Fibroblast of lung (primary cell): ENCODE measurements around the gene WDR27. TPM values are rescaled to one million over a fixed set of nuclear protein-coding genes. Genes with fewer than 3 reads are reported as not detected.
"Not testable (repeated sequence)": the region's sequence is repeated elsewhere in the genome, so short reads cannot be mapped to it uniquely, and the experiment has no call there.

Experiments
- DNase-seq, 2 donors: peaks; one replicate each; pipeline versions ENCODE4 v3.0.0 to v3.0.0-alpha.2; 2010; ENCODE audit warnings: low read depth in 2 of 2
- H2AFZ ChIP-seq: 2 replicates; pipeline ENCODE4 v1.5.1; 2012; ENCODE audit warnings: low read length, control low read depth, inconsistent platforms
- H3K27ac ChIP-seq: 2 replicates; pipeline ENCODE4 v1.5.1; 2011; ENCODE audit warnings: low read length, control low read depth; ENCODE audit not compliant: insufficient read depth
- H3K27me3 ChIP-seq: 2 replicates; pipeline ENCODE4 v1.5.1; 2011; ENCODE audit warnings: mild to moderate bottlenecking, low read length; ENCODE audit not compliant: control insufficient read depth, insufficient read depth
- H3K36me3 ChIP-seq: 2 replicates; pipeline ENCODE4 v1.5.1; 2011; ENCODE audit warnings: low read length; ENCODE audit not compliant: control insufficient read depth, insufficient read depth
- H3K4me1 ChIP-seq: 2 replicates; pipeline ENCODE4 v1.5.1; 2011; ENCODE audit warnings: low read length; ENCODE audit not compliant: control insufficient read depth, insufficient read depth; ENCODE audit errors: extremely low read depth
- H3K4me2 ChIP-seq: 2 replicates; pipeline ENCODE4 v1.5.1; 2011; ENCODE audit warnings: low read length, control low read depth; ENCODE audit not compliant: insufficient read depth; ENCODE audit errors: extremely low read depth
- H3K4me3 ChIP-seq, 4 experiments: fragments of 200-600 bp in 1 of 4; sonication (generic) in 1 of 4; replicated peaks in 1 of 4; 2 replicates each; pipeline ENCODE4 v1.5.1; 2011 to 2016; ENCODE audit warnings: low read length in 4 of 4, low read depth in 3 of 4, mild to moderate bottlenecking in 3 of 4, control low read depth in 2 of 4, inconsistent platforms in 1 of 4, mixed read lengths in 1 of 4; ENCODE audit not compliant: insufficient read depth in 1 of 4; ENCODE audit errors: control extremely low read depth in 1 of 4
- H3K79me2 ChIP-seq: 2 replicates; pipeline ENCODE4 v1.5.1; 2012; ENCODE audit warnings: mild to moderate bottlenecking, low read length, inconsistent platforms; ENCODE audit not compliant: control insufficient read depth, insufficient read depth
- H3K9ac ChIP-seq: 2 replicates; pipeline ENCODE4 v1.5.1; 2011; ENCODE audit warnings: mild to moderate bottlenecking, low read length, control low read depth; ENCODE audit not compliant: insufficient read depth
- H3K9me3 ChIP-seq: 2 replicates; pipeline ENCODE4 v1.5.1; 2012; ENCODE audit warnings: low read depth, low read length; ENCODE audit not compliant: control insufficient read depth, insufficient read depth
- H4K20me1 ChIP-seq: 2 replicates; pipeline ENCODE4 v1.5.1; 2011; ENCODE audit warnings: low read length; ENCODE audit not compliant: control insufficient read depth, insufficient read depth; ENCODE audit errors: extremely low read depth
- EZH2 ChIP-seq: IDR thresholded peaks from 2 replicates; pipeline ENCODE4 v1.5.1; 2012; ENCODE audit warnings: low read length, control low read depth, mild to moderate bottlenecking; ENCODE audit errors: missing control alignments
- polyA plus RNA-seq, 2 donors: library from polyadenylated mRNA; depleted of rRNA in 1 of 2; stranded (reverse) in 1 of 2; unstranded in 1 of 2; fragments of >200 nt; gene quantifications; 2 replicates each; pipeline ENCODE4 v1.2.1, GENCODE V29; 2011 to 2012; ENCODE audit warnings: missing spikeins in 1 of 2
- total RNA-seq: library from RNA; depleted of rRNA; stranded (reverse); fragments of >200 nt; gene quantifications from 2 replicates; pipeline ENCODE4 v1.2.1, GENCODE V29; 2014
- TF ChIP-seq, protein P1 (sequence below), 2 donors: IDR thresholded peaks in 1 of 2; conservative IDR thresholded peaks in 1 of 2; 1 replicate in 1 of 2; 2 replicates in 1 of 2; pipeline ENCODE4 v1.5.1; 2011 to 2012; ENCODE audit warnings: low read length in 2 of 2, control low read depth in 1 of 2, inconsistent platforms in 1 of 2, low read depth in 1 of 2, mild to moderate bottlenecking in 1 of 2

WDR27 gene
- total and polyA plus RNA-seq, 2 donors (not counting 1 experiment from before 2014, with no cell fraction given), result 8.8 to 23.3 TPM

GRCh38 chr6:169604076-169604475 lies 97.8 kb downstream of the WDR27 start:
- Histone ChIP-seq H3K4me2 (no peak overlapping the region), H3K27ac (no peak overlapping the region), H3K4me1 (peaks cover 2% of the 10 kb centered on the region), H2AFZ (no peak overlapping the region), H3K36me3 (no peaks in the 10 kb centered on the region), H3K9ac (no peak overlapping the region), H3K27me3 (no peaks in the 10 kb centered on the region), H3K9me3 (no peaks in the 10 kb centered on the region), H4K20me1 (no peaks in the 10 kb centered on the region), H3K4me3 (no peak overlapping the region), H3K79me2 (no peaks in the 10 kb centered on the region)
- no peak for DNase-seq
- TF ChIP-seq EZH2, result no peak
- TF ChIP-seq, protein P1, sequence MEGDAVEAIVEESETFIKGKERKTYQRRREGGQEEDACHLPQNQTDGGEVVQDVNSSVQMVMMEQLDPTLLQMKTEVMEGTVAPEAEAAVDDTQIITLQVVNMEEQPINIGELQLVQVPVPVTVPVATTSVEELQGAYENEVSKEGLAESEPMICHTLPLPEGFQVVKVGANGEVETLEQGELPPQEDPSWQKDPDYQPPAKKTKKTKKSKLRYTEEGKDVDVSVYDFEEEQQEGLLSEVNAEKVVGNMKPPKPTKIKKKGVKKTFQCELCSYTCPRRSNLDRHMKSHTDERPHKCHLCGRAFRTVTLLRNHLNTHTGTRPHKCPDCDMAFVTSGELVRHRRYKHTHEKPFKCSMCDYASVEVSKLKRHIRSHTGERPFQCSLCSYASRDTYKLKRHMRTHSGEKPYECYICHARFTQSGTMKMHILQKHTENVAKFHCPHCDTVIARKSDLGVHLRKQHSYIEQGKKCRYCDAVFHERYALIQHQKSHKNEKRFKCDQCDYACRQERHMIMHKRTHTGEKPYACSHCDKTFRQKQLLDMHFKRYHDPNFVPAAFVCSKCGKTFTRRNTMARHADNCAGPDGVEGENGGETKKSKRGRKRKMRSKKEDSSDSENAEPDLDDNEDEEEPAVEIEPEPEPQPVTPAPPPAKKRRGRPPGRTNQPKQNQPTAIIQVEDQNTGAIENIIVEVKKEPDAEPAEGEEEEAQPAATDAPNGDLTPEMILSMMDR (conservative IDR thresholded peaks at IDR 0.05 in 1 of 2, IDR thresholded peaks at IDR 0.05 in 1 of 2; ENCODE audit: low read depth in 1 of 2, low read length in 2 of 2), result no peak

GRCh38 chr6:169601129-169601528 lies 100.7 kb downstream of the WDR27 start:
- not testable (repeated sequence) for DNase-seq, H3K4me3 ChIP-seq, H3K4me2 ChIP-seq, H3K9me3 ChIP-seq, H3K79me2 ChIP-seq, H3K27ac ChIP-seq, H2AFZ ChIP-seq, H3K9ac ChIP-seq, H3K27me3 ChIP-seq, H3K4me1 ChIP-seq, H4K20me1 ChIP-seq, H3K36me3 ChIP-seq

DNA sequence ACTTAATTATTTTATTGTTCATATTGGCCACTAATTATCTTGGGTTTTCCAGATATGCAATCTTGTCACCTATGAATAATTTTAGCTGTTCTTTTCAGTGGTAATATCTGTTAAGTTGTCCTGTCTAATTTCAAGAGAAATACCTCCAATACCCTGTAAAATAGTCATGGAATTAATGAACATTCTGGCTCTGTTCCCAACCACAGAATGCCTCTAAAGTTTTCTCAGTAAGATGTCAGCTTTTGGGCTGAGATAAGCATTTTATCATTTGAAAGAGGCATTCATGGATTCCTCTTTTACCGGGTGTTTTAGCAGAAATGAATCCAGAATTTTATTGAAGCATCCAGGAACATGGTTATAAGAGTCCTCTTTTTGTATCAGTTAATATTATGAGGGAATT lies 109.3 kb downstream of the WDR27 start:
- H4K20me1 ChIP-seq, result no peaks in the 10 kb centered on the region
- TF ChIP-seq, protein P1 (conservative IDR thresholded peaks at IDR 0.05 in 1 of 2, IDR thresholded peaks at IDR 0.05 in 1 of 2; ENCODE audit: low read depth in 1 of 2, low read length in 2 of 2), result no peak
- no peak for TF ChIP-seq EZH2
- DNase-seq, result peak; percentile 39 to 91
- H3K4me2 ChIP-seq, result no peak overlapping the region
- no peak overlapping the region for H3K9ac ChIP-seq
- H3K79me2 ChIP-seq, result no peaks in the 10 kb centered on the region
- H3K9me3 ChIP-seq, result no peaks in the 10 kb centered on the region
- H3K27ac ChIP-seq, result no peak overlapping the region
- H2AFZ ChIP-seq, result no peak overlapping the region
- H3K36me3 ChIP-seq, result no peaks in the 10 kb centered on the region
- H3K4me3 ChIP-seq, result no peak overlapping the region
- no peaks in the 10 kb centered on the region for H3K4me1 ChIP-seq
- no peaks in the 10 kb centered on the region for H3K27me3 ChIP-seq

- no peaks in the 10 kb centered on the region for H4K20me1 ChIP-seq
- no peaks in the 10 kb centered on the region for H3K79me2 ChIP-seq
- H3K9ac ChIP-seq, result no peak overlapping the region
- no peaks in the 10 kb centered on the region for H3K36me3 ChIP-seq
- H3K9me3 ChIP-seq, result no peaks in the 10 kb centered on the region
- no peak for DNase-seq
- no peaks in the 10 kb centered on the region for H3K4me1 ChIP-seq
- no peak overlapping the region for H3K27ac ChIP-seq
- H3K4me3 ChIP-seq, result no peak overlapping the region
- no peaks in the 10 kb centered on the region for H3K27me3 ChIP-seq
- TF ChIP-seq, protein P1 (conservative IDR thresholded peaks at IDR 0.05 in 1 of 2, IDR thresholded peaks at IDR 0.05 in 1 of 2; ENCODE audit: low read depth in 1 of 2, low read length in 2 of 2), result no peak
- no peak for TF ChIP-seq EZH2
- H3K4me2 ChIP-seq, result no peak overlapping the region
- no peak overlapping the region for H2AFZ ChIP-seq
Measured at GRCh38 chr6:169591616-169592015, 110.2 kb downstream of the WDR27 start.
